Glutamatergic neuron (in vitro differentiated cells): ENCODE measurements around the gene ADH7. TPM values are rescaled to one million over a fixed set of nuclear protein-coding genes. Genes with fewer than 3 reads are reported as not detected.

Source experiments
- DNase-seq: peaks from one replicate; pipeline ENCODE4 v3.0.0; 2022
- H3K27ac Mint-ChIP-seq: one replicate; pipeline ENCODE4 v1.8.0; 2020; ENCODE audit warnings: mild to moderate bottlenecking, mixed read lengths, inconsistent platforms; ENCODE audit not compliant: unreplicated experiment
- H3K27me3 Mint-ChIP-seq: one replicate; pipeline ENCODE4 v1.8.0; 2020; ENCODE audit warnings: mild to moderate bottlenecking, moderate library complexity, mixed read lengths, inconsistent platforms; ENCODE audit not compliant: unreplicated experiment
- H3K36me3 Mint-ChIP-seq: one replicate; pipeline ENCODE4 v1.8.0; 2020; ENCODE audit warnings: mild to moderate bottlenecking, mixed read lengths, inconsistent platforms; ENCODE audit not compliant: unreplicated experiment
- H3K4me1 Mint-ChIP-seq: one replicate; pipeline ENCODE4 v1.8.0; 2020; ENCODE audit warnings: mild to moderate bottlenecking, low read depth, mixed read lengths, inconsistent platforms; ENCODE audit not compliant: unreplicated experiment
- H3K4me3 Mint-ChIP-seq: one replicate; pipeline ENCODE4 v1.8.0; 2020; ENCODE audit warnings: mild to moderate bottlenecking, mixed read lengths, inconsistent platforms; ENCODE audit not compliant: unreplicated experiment
- H3K9me3 Mint-ChIP-seq: one replicate; pipeline ENCODE4 v1.8.0; 2020; ENCODE audit warnings: mild to moderate bottlenecking, moderate library complexity, mixed read lengths, inconsistent platforms; ENCODE audit not compliant: unreplicated experiment
- CTCF ChIP-seq: fragments of 200-600 bp; sonication (generic); IDR thresholded peaks from one replicate; pipeline ENCODE4 v1.5.0; 2021; ENCODE audit not compliant: partially characterized antibody, unreplicated experiment
- total RNA-seq: library from RNA; stranded (reverse); fragmentation: NEBNext Ultra II Directional; extraction: Animal tissue kit (Norgen Biotek cat#: 25700); gene quantifications from one replicate; pipeline ENCODE4 v1.2.1, GENCODE V29; 2021; ENCODE audit not compliant: unreplicated experiment

Gene ADH7
- total RNA-seq, 1 donor from 2014 or later, result not detected

GRCh38 chr4:99394896-99395295 is 40.2 kb downstream of the ADH7 start:
- TF ChIP-seq CTCF, result no peak
- H3K4me3 Mint-ChIP-seq, result no peak overlapping the region
- H3K27ac Mint-ChIP-seq, result no peak overlapping the region
- no peaks in the 10 kb centered on the region for H3K27me3 Mint-ChIP-seq
- H3K9me3 Mint-ChIP-seq, result no peaks in the 10 kb centered on the region
- H3K36me3 Mint-ChIP-seq, result no peaks in the 10 kb centered on the region
- DNase-seq, result no peak
- no peaks in the 10 kb centered on the region for H3K4me1 Mint-ChIP-seq

- TF ChIP-seq CTCF, result no peak
- H3K4me1 Mint-ChIP-seq, result no peaks in the 10 kb centered on the region
- no peaks in the 10 kb centered on the region for H3K9me3 Mint-ChIP-seq
- H3K4me3 Mint-ChIP-seq, result no peak overlapping the region
- H3K27ac Mint-ChIP-seq, result no peak overlapping the region
- no peak for DNase-seq
- peaks cover 3% of the 10 kb centered on the region for H3K27me3 Mint-ChIP-seq
- H3K36me3 Mint-ChIP-seq, result no peaks in the 10 kb centered on the region
Measured at GRCh38 chr4:99390055-99390454, 45.1 kb downstream of the ADH7 start.

- Mint-ChIP-seq H3K9me3 (no peaks in the 10 kb centered on the region), H3K27ac (no peak overlapping the region), H3K27me3 (peaks cover 3% of the 10 kb centered on the region), H3K4me1 (no peaks in the 10 kb centered on the region), H3K36me3 (no peaks in the 10 kb centered on the region), H3K4me3 (no peak overlapping the region)
- TF ChIP-seq CTCF, result no peak
- no peak for DNase-seq
Measured at GRCh38 chr4:99389606-99390005, 45.5 kb downstream of the ADH7 start.

GRCh38 chr4:99383833-99384392 is 51.2 kb downstream of the ADH7 start:
- no peak for TF ChIP-seq CTCF
- DNase-seq, result no peak
- no peaks in the 10 kb centered on the region for H3K9me3 Mint-ChIP-seq
- no peak overlapping the region for H3K4me3 Mint-ChIP-seq
- H3K27me3 Mint-ChIP-seq, result peaks cover 3% of the 10 kb centered on the region
- no peak overlapping the region for H3K27ac Mint-ChIP-seq
- H3K36me3 Mint-ChIP-seq, result no peaks in the 10 kb centered on the region
- no peaks in the 10 kb centered on the region for H3K4me1 Mint-ChIP-seq

- no peak for TF ChIP-seq CTCF
- Mint-ChIP-seq H3K9me3 (no peaks in the 10 kb centered on the region), H3K27me3 (peaks cover 1% of the 10 kb centered on the region), H3K27ac (no peak overlapping the region), H3K36me3 (no peaks in the 10 kb centered on the region), H3K4me3 (no peak overlapping the region), H3K4me1 (no peaks in the 10 kb centered on the region)
- DNase-seq, result no peak
Measured at GRCh38 chr4:99383399-99383798, 51.7 kb downstream of the ADH7 start.
